Activated naive CD8-positive, alpha-beta T cell treated with anti-CD3 and anti-CD28 coated beads, Interleukin-2, amount 50 U/mL, for 24 hours (primary cell): ENCODE data around the gene CERS6.
"Not testable (repeated sequence)": the region's sequence is repeated elsewhere in the genome, so short reads cannot be mapped to it uniquely, and the experiment has no call there.

Experiments used
- ATAC-seq: fragments of 150-1000 bp; cut with Tn5 transposase; one replicate; pipeline ENCODE4 v1.10.0; 2021
- DNase-seq: peaks from one replicate; pipeline ENCODE4 v3.0.0; 2021
- H3K27ac Mint-ChIP-seq: one replicate; pipeline ENCODE4 v1.8.0; 2021; ENCODE audit warnings: mild to moderate bottlenecking, mixed read lengths
- H3K27me3 Mint-ChIP-seq: one replicate; pipeline ENCODE4 v1.8.0; 2021; ENCODE audit warnings: mixed read lengths
- H3K36me3 Mint-ChIP-seq: one replicate; pipeline ENCODE4 v1.8.0; 2021; ENCODE audit warnings: low read depth, mixed read lengths
- H3K4me1 Mint-ChIP-seq: one replicate; pipeline ENCODE4 v1.8.0; 2021; ENCODE audit warnings: mixed read lengths
- H3K4me3 Mint-ChIP-seq: one replicate; pipeline ENCODE4 v1.8.0; 2021; ENCODE audit warnings: mild to moderate bottlenecking, moderate library complexity, mixed read lengths
- H3K9me3 Mint-ChIP-seq: one replicate; pipeline ENCODE4 v1.8.0; 2021; ENCODE audit warnings: mixed read lengths

Gene CERS6, protein sequence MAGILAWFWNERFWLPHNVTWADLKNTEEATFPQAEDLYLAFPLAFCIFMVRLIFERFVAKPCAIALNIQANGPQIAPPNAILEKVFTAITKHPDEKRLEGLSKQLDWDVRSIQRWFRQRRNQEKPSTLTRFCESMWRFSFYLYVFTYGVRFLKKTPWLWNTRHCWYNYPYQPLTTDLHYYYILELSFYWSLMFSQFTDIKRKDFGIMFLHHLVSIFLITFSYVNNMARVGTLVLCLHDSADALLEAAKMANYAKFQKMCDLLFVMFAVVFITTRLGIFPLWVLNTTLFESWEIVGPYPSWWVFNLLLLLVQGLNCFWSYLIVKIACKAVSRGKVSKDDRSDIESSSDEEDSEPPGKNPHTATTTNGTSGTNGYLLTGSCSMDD

GRCh38 chr2:168455645-168456520 is at the start of gene CERS6:
Gene CERS6, plus strand, starts transcription at chr2:168456272. Its CDS starts 177 bp downstream, at chr2:168456449.
- ATAC-seq: peak; percentile 92

GRCh38 chr2:168412301-168412700 is 43.8 kb upstream of the CERS6 start:
- H3K4me3 Mint-ChIP-seq, H3K4me1 Mint-ChIP-seq, ATAC-seq, DNase-seq, H3K36me3 Mint-ChIP-seq, H3K27ac Mint-ChIP-seq, H3K27me3 Mint-ChIP-seq: not testable (repeated sequence)
- peaks cover 29% of the 10 kb centered on the region for H3K9me3 Mint-ChIP-seq

More at GRCh38 chr2:168455645-168456520, at the start of gene CERS6:
- Mint-ChIP-seq H3K36me3 (peaks cover 1% of the 10 kb centered on the region), H3K4me1 (peaks cover 39% of the 10 kb centered on the region), H3K27ac (peak within 1 kb of the TSS; percentile 80), H3K27me3 (no peaks in the 10 kb centered on the region), H3K4me3 (peak within 1 kb of the TSS; percentile 90), H3K9me3 (no peaks in the 10 kb centered on the region)
- peak; percentile 90 for DNase-seq

GRCh38 chr2:168413101-168413500 is 43.0 kb upstream of the CERS6 start:
- not testable (repeated sequence) for H3K27me3 Mint-ChIP-seq, H3K4me3 Mint-ChIP-seq, DNase-seq, H3K27ac Mint-ChIP-seq, H3K36me3 Mint-ChIP-seq, H3K4me1 Mint-ChIP-seq, ATAC-seq
- H3K9me3 Mint-ChIP-seq: peaks cover 21% of the 10 kb centered on the region

DNA sequence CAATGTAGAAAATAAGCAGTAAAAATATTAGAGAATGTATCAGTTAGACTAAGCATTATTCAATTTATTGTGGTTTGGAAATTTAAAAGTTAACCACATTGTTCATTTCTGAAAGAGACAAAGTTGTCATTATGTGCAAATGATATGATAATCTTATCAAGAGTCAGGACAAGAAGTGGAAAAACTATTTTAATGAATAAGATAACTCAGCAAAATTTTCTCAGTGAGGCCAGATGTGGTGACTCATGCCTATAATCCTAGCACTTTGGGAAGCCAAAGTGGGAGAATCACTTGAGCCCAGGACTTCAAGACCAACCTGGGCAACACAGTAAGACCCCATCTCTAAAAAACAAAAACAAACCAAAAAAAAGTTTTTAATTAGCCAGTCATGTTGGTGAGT is 39.5 kb upstream of the CERS6 start:
- Mint-ChIP-seq H3K4me1 (peaks cover 6% of the 10 kb centered on the region), H3K9me3 (peaks cover 20% of the 10 kb centered on the region), H3K4me3 (no peak overlapping the region), H3K27ac (no peak overlapping the region), H3K27me3 (no peaks in the 10 kb centered on the region), H3K36me3 (no peaks in the 10 kb centered on the region)
- ATAC-seq: no peak
- DNase-seq: no peak

DNA sequence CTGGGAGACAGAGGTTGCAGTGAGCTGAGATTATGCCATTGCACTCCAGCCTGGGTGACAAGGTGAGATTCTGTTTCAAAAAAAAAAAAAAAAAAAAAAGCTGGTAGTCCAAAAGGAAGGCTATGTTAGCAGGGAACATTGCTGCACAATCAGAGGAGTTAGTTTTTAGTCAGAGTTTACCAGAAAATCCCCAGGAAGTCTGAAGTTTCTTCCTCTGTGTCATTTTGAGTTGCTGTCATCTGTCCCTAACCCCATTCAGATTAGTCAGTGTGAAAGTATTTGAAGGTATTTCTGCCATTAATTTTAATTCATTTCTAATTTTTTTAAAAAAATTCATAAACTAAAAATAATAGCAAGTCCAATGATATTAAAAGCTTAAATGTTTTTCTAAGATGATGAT is 33.5 kb upstream of the CERS6 start:
- Mint-ChIP-seq H3K27me3 (no peaks in the 10 kb centered on the region), H3K9me3 (peaks cover 14% of the 10 kb centered on the region)

GRCh38 chr2:168424112-168424951 is 31.7 kb upstream of the CERS6 start:
- Mint-ChIP-seq H3K27ac (no peak overlapping the region), H3K4me3 (no peak overlapping the region), H3K4me1 (peaks cover 17% of the 10 kb centered on the region), H3K9me3 (peaks cover 14% of the 10 kb centered on the region), H3K27me3 (no peaks in the 10 kb centered on the region), H3K36me3 (no peaks in the 10 kb centered on the region)
- peak; percentile 49 for ATAC-seq
- DNase-seq: no peak

More for the DNA sequence above, 33.5 kb upstream of the CERS6 start:
- DNase-seq (no peak), ATAC-seq (no peak)
- H3K4me3 Mint-ChIP-seq: no peak overlapping the region
- no peak overlapping the region for H3K27ac Mint-ChIP-seq
- no peaks in the 10 kb centered on the region for H3K36me3 Mint-ChIP-seq
- H3K4me1 Mint-ChIP-seq: peaks cover 17% of the 10 kb centered on the region

- Mint-ChIP-seq H3K27ac (no peak overlapping the region), H3K27me3 (no peaks in the 10 kb centered on the region)
These were observed 31.1 kb upstream of the CERS6 start for GRCh38 chr2:168424971-168425370.

DNA sequence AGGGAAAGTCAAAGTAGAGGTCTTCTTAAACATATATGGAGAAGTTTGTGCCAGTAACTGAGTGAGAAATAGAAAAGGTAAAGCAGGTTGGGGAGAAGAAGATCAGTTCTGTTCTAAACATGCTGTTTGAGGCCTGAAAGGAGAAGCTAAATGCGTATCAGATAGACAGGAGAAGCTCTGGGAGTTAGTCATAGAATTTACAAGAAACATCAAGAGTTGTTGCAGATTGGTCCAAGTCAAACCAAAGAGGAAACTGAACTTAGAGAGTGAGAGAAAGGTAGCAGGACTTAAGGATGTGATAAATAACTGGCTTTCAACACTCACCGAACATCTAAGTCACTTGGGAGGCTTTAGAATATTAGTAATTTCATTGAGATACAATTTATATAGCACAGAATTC is 29.2 kb upstream of the CERS6 start:
- ATAC-seq (no peak), DNase-seq (no peak)
- no peaks in the 10 kb centered on the region for H3K36me3 Mint-ChIP-seq
- no peak overlapping the region for H3K27ac Mint-ChIP-seq
- no peaks in the 10 kb centered on the region for H3K27me3 Mint-ChIP-seq
- H3K9me3 Mint-ChIP-seq: peaks cover 11% of the 10 kb centered on the region
- no peak overlapping the region for H3K4me3 Mint-ChIP-seq
- H3K4me1 Mint-ChIP-seq: peaks cover 30% of the 10 kb centered on the region

More at GRCh38 chr2:168424971-168425370, 31.1 kb upstream of the CERS6 start:
- peaks cover 14% of the 10 kb centered on the region for H3K9me3 Mint-ChIP-seq
- no peak for DNase-seq
- no peaks in the 10 kb centered on the region for H3K36me3 Mint-ChIP-seq
- H3K4me3 Mint-ChIP-seq: no peak overlapping the region
- ATAC-seq: no peak
- peaks cover 17% of the 10 kb centered on the region for H3K4me1 Mint-ChIP-seq

DNA sequence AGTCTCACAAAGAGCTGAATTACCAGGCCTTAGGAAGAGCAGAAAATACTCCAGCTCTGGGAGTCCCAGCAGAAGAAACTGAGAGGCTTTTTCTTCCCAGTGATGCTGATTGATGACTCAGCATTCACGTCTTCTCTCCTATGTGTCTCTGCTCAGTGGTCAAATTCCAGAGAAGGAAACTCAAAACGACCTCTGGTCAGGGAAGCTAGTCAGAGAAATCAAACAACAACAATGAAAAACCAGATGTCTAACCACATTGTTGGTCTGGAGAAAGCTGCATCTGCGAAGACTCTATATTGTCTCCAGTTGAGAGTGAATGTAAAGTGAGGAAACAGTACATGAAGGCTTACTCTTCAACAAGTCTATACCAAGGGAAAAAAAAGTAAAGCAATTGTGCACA is 28.6 kb upstream of the CERS6 start:
- no peak overlapping the region for H3K27ac Mint-ChIP-seq
- H3K36me3 Mint-ChIP-seq: no peaks in the 10 kb centered on the region
- no peaks in the 10 kb centered on the region for H3K27me3 Mint-ChIP-seq
- H3K9me3 Mint-ChIP-seq: peaks cover 8% of the 10 kb centered on the region
- DNase-seq (no peak), ATAC-seq (no peak)
- H3K4me3 Mint-ChIP-seq: no peak overlapping the region
- H3K4me1 Mint-ChIP-seq: peaks cover 33% of the 10 kb centered on the region

- Mint-ChIP-seq H3K4me3 (no peak overlapping the region), H3K27ac (no peak overlapping the region), H3K9me3 (peaks cover 5% of the 10 kb centered on the region), H3K4me1 (peaks cover 43% of the 10 kb centered on the region), H3K36me3 (no peaks in the 10 kb centered on the region), H3K27me3 (no peaks in the 10 kb centered on the region)
- ATAC-seq (no peak), DNase-seq (no peak)
These were observed 27.6 kb upstream of the CERS6 start for GRCh38 chr2:168428431-168428830.

DNA sequence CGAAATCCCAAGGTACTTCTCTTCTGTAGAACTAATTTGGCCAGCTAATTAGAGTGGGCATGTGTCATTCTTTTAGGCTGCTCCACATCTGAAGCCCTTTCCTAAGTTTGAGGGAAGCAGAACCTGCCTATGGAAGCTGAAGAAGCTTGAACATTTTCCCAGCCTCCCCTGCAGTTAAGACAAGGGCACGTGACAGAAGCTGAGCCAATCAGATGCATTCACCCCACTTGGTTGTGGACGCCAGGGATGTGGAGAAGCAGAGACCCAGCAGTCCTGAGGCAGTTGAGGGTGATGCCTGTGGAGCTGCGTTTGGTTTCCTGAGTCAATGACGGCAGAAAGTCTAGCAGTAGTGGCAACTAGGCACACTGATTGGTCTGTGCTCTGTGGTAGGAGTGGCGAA is 26.1 kb upstream of the CERS6 start:
- Mint-ChIP-seq H3K27ac (no peak overlapping the region), H3K4me1 (peaks cover 47% of the 10 kb centered on the region), H3K4me3 (no peak overlapping the region), H3K9me3 (no peaks in the 10 kb centered on the region), H3K36me3 (no peaks in the 10 kb centered on the region), H3K27me3 (no peaks in the 10 kb centered on the region)
- no peak for DNase-seq
- no peak for ATAC-seq

GRCh38 chr2:168430431-168430830 is 25.6 kb upstream of the CERS6 start:
- Mint-ChIP-seq H3K27ac (no peak overlapping the region), H3K4me1 (peaks cover 51% of the 10 kb centered on the region), H3K4me3 (no peak overlapping the region), H3K27me3 (no peaks in the 10 kb centered on the region), H3K36me3 (no peaks in the 10 kb centered on the region), H3K9me3 (no peaks in the 10 kb centered on the region)
- no peak for DNase-seq
- ATAC-seq: no peak

GRCh38 chr2:168431301-168432024 is 24.6 kb upstream of the CERS6 start:
- Mint-ChIP-seq H3K4me1 (peaks cover 52% of the 10 kb centered on the region), H3K27ac (peak overlapping the region; percentile 75), H3K36me3 (no peaks in the 10 kb centered on the region), H3K4me3 (no peak overlapping the region), H3K9me3 (no peaks in the 10 kb centered on the region), H3K27me3 (no peaks in the 10 kb centered on the region)
- ATAC-seq (no peak), DNase-seq (no peak)

DNA sequence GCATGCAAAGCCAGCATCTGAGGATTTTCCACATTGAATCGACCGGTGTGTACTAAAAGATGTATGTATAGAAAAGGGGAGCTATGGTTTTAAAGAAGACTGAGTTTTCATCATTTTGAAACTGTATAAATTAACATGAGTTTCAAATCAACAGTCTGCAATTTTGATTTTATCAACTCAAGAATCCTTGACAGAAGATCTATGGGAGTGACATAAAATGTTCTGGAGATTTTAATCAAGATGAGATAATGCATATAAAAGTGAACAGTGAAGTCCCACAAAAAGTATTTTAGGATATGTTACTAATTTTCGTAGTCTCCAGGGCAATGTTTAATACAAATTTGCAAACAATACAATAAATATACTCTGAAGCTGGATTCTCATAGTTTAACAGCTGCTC is 24.0 kb upstream of the CERS6 start:
- H3K4me3 Mint-ChIP-seq: peak overlapping the region; percentile 35
- no peaks in the 10 kb centered on the region for H3K27me3 Mint-ChIP-seq
- H3K27ac Mint-ChIP-seq: peak overlapping the region; percentile 75
- peak; percentile 38 for ATAC-seq
- peaks cover 50% of the 10 kb centered on the region for H3K4me1 Mint-ChIP-seq
- no peak for DNase-seq
- no peaks in the 10 kb centered on the region for H3K9me3 Mint-ChIP-seq
- H3K36me3 Mint-ChIP-seq: no peaks in the 10 kb centered on the region
